Trophoblast cell (in vitro differentiated cells and primary cell): Measurements from ENCODE around the gene PTF1A.
A peak's percentile ranks its signal among the peaks of the same experiment; 100 is the strongest.

ENCODE experiments used
- DNase-seq, 2 donors: peaks; one replicate each; pipeline ENCODE4 v3.0.0-alpha.2; 2016
- H2AFZ ChIP-seq: 2 replicates; pipeline ENCODE4 v1.6.1; 2013; ENCODE audit warnings: low read length, moderate library complexity, mild to moderate bottlenecking; ENCODE audit not compliant: insufficient read depth, poor library complexity
- H2AK5ac ChIP-seq: 2 replicates; pipeline ENCODE4 v1.6.1; 2013; ENCODE audit warnings: mild to moderate bottlenecking, low read length
- H2BK120ac ChIP-seq: 2 replicates; pipeline ENCODE4 v1.6.1; 2013; ENCODE audit warnings: low read length, mild to moderate bottlenecking, moderate library complexity; ENCODE audit not compliant: insufficient read depth, poor library complexity
- H2BK12ac ChIP-seq: 2 replicates; pipeline ENCODE4 v1.6.1; 2013; ENCODE audit warnings: mild to moderate bottlenecking, low read length, moderate library complexity
- H2BK5ac ChIP-seq: 2 replicates; pipeline ENCODE4 v1.6.1; 2013; ENCODE audit warnings: low read length, low read depth, moderate library complexity, mild to moderate bottlenecking; ENCODE audit not compliant: poor library complexity
- H3K14ac ChIP-seq: 2 replicates; pipeline ENCODE4 v1.6.1; 2013; ENCODE audit warnings: mild to moderate bottlenecking, low read length
- H3K18ac ChIP-seq: 2 replicates; pipeline ENCODE4 v1.6.1; 2013; ENCODE audit warnings: mild to moderate bottlenecking, low read length
- H3K23ac ChIP-seq: 2 replicates; pipeline ENCODE4 v1.6.1; 2013; ENCODE audit warnings: low read length
- H3K27ac ChIP-seq: 2 replicates; pipeline ENCODE4 v1.5.1; 2013; ENCODE audit warnings: low read depth, mild to moderate bottlenecking, inconsistent platforms, low read length, moderate library complexity
- H3K27me3 ChIP-seq: 2 replicates; pipeline ENCODE4 v1.6.1; 2013; ENCODE audit warnings: inconsistent platforms, mild to moderate bottlenecking, low read length, moderate library complexity; ENCODE audit not compliant: insufficient read depth
- H3K36me3 ChIP-seq, 2 experiments: 1 replicate in 1 of 2; 2 replicates in 1 of 2; pipeline ENCODE4 v1.6.1; 2013; ENCODE audit warnings: low read length in 2 of 2, mild to moderate bottlenecking in 2 of 2, moderate library complexity in 1 of 2; ENCODE audit not compliant: insufficient read depth in 2 of 2, control insufficient read depth in 1 of 2
- H3K4ac ChIP-seq: 2 replicates; pipeline ENCODE4 v1.6.1; 2013; ENCODE audit warnings: low read depth, mild to moderate bottlenecking, low read length, moderate library complexity
- H3K4me1 ChIP-seq, 2 experiments: 1 replicate in 1 of 2; 2 replicates in 1 of 2; pipeline ENCODE4 v1.6.1; 2013; ENCODE audit warnings: low read length in 2 of 2, mild to moderate bottlenecking in 2 of 2, moderate library complexity in 1 of 2; ENCODE audit not compliant: insufficient read depth in 2 of 2, control insufficient read depth in 1 of 2
- H3K4me2 ChIP-seq: 2 replicates; pipeline ENCODE4 v1.6.1; 2013; ENCODE audit warnings: inconsistent platforms, mild to moderate bottlenecking, low read length, moderate library complexity
- H3K4me3 ChIP-seq: 2 replicates; pipeline ENCODE4 v1.5.1; 2013; ENCODE audit warnings: mild to moderate bottlenecking, low read depth, low read length, inconsistent platforms
- H3K79me1 ChIP-seq: one replicate; pipeline ENCODE4 v1.6.1; 2013; ENCODE audit warnings: low read length
- H3K79me2 ChIP-seq: 2 replicates; pipeline ENCODE4 v1.6.1; 2013; ENCODE audit warnings: low read length, mild to moderate bottlenecking; ENCODE audit not compliant: control insufficient read depth, insufficient read depth, poor library complexity
- H3K9ac ChIP-seq: 2 replicates; pipeline ENCODE4 v1.6.1; 2013; ENCODE audit warnings: mild to moderate bottlenecking, low read length
- H3K9me3 ChIP-seq: 2 replicates; pipeline ENCODE4 v1.6.1; 2013; ENCODE audit warnings: low read depth, mild to moderate bottlenecking, control low read depth, inconsistent platforms, low read length; ENCODE audit not compliant: insufficient read depth
- H4K12ac ChIP-seq: 2 replicates; pipeline ENCODE4 v1.6.1; 2013; ENCODE audit warnings: low read depth, mild to moderate bottlenecking, low read length, moderate library complexity
- H4K8ac ChIP-seq: 2 replicates; pipeline ENCODE4 v1.6.1; 2013; ENCODE audit warnings: low read depth, mild to moderate bottlenecking, low read length, moderate library complexity
- H4K91ac ChIP-seq: one replicate; pipeline ENCODE4 v1.6.1; 2013; ENCODE audit warnings: low read depth, mild to moderate bottlenecking, low read length, moderate library complexity
- WGBS: extraction: QIAGEN DNeasy Blood & Tissue Kit; methylation state at CpG from one replicate; pipeline ENCODE4 v1.1.7; 2013; ENCODE audit warnings: missing lambda C conversion rate; ENCODE audit not compliant: insufficient read length, insufficient coverage; ENCODE audit errors: extremely low coverage; 5-methylcytosine and 5-hydroxymethylcytosine counted together

Gene PTF1A

GRCh38 chr10:23150091-23150490, 42.0 kb upstream of the PTF1A start:
- H2BK12ac ChIP-seq: no peak overlapping the region
- H3K79me1 ChIP-seq: no peaks in the 10 kb centered on the region
- DNase-seq: no peak
- no peak overlapping the region for H3K27ac ChIP-seq
- H3K18ac ChIP-seq: no peak overlapping the region
- no peak overlapping the region for H3K4me2 ChIP-seq
- no peak overlapping the region for H4K91ac ChIP-seq
- no peak overlapping the region for H3K14ac ChIP-seq
- no peak overlapping the region for H2BK120ac ChIP-seq
- H3K4me3 ChIP-seq: no peak overlapping the region
- H3K79me2 ChIP-seq: no peaks in the 10 kb centered on the region
- no peak overlapping the region for H2AFZ ChIP-seq
- no peak overlapping the region for H2AK5ac ChIP-seq
- H3K27me3 ChIP-seq: no peaks in the 10 kb centered on the region
- H3K9me3 ChIP-seq: peaks cover 2% of the 10 kb centered on the region
- no CpG with 5 or more reads among the region's 4 CpGs for WGBS
- H3K9ac ChIP-seq: no peak overlapping the region
- no peak overlapping the region for H4K12ac ChIP-seq
- H3K23ac ChIP-seq: no peak overlapping the region
- H3K36me3 ChIP-seq: no peaks in the 10 kb centered on the region
- H2BK5ac ChIP-seq: no peak overlapping the region
- peaks cover 0 to 5% of the 10 kb centered on the region in 2 experiments for H3K4me1 ChIP-seq
- no peak overlapping the region for H3K4ac ChIP-seq
- no peak overlapping the region for H4K8ac ChIP-seq

GRCh38 chr10:23150610-23151009, 41.5 kb upstream of the PTF1A start:
- Histone ChIP-seq H3K4me3 (no peak overlapping the region), H3K79me1 (no peaks in the 10 kb centered on the region), H4K12ac (no peak overlapping the region), H3K23ac (no peak overlapping the region), H3K4me2 (no peak overlapping the region), H3K36me3 (no peaks in the 10 kb centered on the region), H3K4me1 (peaks cover 0 to 5% of the 10 kb centered on the region in 2 experiments), H4K8ac (no peak overlapping the region), H2BK5ac (no peak overlapping the region), H3K9me3 (peaks cover 2% of the 10 kb centered on the region), H2BK120ac (no peak overlapping the region), H4K91ac (no peak overlapping the region), H3K27ac (no peak overlapping the region), H3K4ac (no peak overlapping the region), H2AFZ (no peak overlapping the region), H2AK5ac (no peak overlapping the region), H2BK12ac (no peak overlapping the region), H3K27me3 (no peaks in the 10 kb centered on the region), H3K79me2 (no peaks in the 10 kb centered on the region), H3K18ac (no peak overlapping the region), H3K14ac (no peak overlapping the region), H3K9ac (no peak overlapping the region)
- WGBS: no CpG with 5 or more reads among the region's 12 CpGs
- DNase-seq: peak in 1 of 2 donors; percentile 48

DNA sequence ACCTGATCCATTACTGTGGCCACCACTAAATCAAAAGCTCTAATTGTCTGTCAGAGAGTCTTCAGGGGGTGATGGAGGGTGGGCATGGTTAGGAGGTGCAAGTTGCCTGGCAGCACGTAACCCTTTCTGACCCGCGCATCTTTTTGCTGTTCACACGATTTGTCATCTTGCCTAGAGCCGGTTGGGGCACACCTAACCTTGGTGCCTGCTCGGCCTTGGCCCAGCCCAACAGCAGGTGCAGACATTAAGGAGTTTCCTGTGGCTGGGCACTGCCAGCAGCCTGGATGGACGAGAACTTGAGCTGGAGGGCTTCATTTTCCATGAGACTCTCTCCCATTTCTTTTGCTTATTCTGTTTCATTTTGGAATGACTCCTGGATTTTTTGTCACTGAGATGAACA, 41.0 kb upstream of the PTF1A start:
- no peak overlapping the region for H2BK5ac ChIP-seq
- no peak overlapping the region for H3K4me3 ChIP-seq
- H2AFZ ChIP-seq: no peak overlapping the region
- H4K8ac ChIP-seq: no peak overlapping the region
- WGBS: no CpG with 5 or more reads among the region's 7 CpGs
- no peak overlapping the region for H3K14ac ChIP-seq
- peaks cover 2% of the 10 kb centered on the region for H3K9me3 ChIP-seq
- H3K36me3 ChIP-seq: no peaks in the 10 kb centered on the region
- H4K91ac ChIP-seq: no peak overlapping the region
- no peak overlapping the region for H2BK120ac ChIP-seq
- no peak overlapping the region for H3K23ac ChIP-seq
- H3K9ac ChIP-seq: no peak overlapping the region
- H3K4me2 ChIP-seq: no peak overlapping the region
- no peak overlapping the region for H4K12ac ChIP-seq
- no peak for DNase-seq
- no peaks in the 10 kb centered on the region for H3K79me1 ChIP-seq
- H2AK5ac ChIP-seq: no peak overlapping the region
- no peak overlapping the region for H3K27ac ChIP-seq
- H2BK12ac ChIP-seq: no peak overlapping the region
- H3K18ac ChIP-seq: no peak overlapping the region
- peaks cover 0 to 5% of the 10 kb centered on the region in 2 experiments for H3K4me1 ChIP-seq
- no peaks in the 10 kb centered on the region for H3K79me2 ChIP-seq
- no peak overlapping the region for H3K4ac ChIP-seq
- no peaks in the 10 kb centered on the region for H3K27me3 ChIP-seq

DNA sequence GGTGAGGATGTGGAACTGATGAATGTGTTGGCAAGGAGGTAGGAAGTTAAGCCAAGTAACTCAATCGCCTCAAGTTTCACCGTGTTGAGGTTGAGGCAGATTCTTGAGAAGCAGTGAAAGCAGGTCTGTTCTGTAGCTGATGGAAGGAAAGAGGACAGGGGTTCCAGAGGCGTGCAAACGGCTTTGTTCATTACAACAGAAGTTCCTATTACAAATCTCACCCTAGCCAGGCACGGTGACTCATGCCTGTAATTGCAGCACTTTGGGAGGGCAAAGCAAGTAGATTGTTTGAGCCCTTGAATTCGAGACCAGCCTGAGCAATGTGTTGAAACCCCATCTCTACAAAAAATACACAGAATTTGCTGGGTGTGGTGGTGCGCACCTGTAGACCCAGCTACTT, 36.9 kb upstream of the PTF1A start:
- Histone ChIP-seq H3K4me2 (no peak overlapping the region), H3K79me1 (no peaks in the 10 kb centered on the region), H3K18ac (no peak overlapping the region), H3K14ac (no peak overlapping the region), H3K27ac (no peak overlapping the region), H2AK5ac (no peak overlapping the region), H3K79me2 (no peaks in the 10 kb centered on the region), H2BK12ac (no peak overlapping the region), H2BK5ac (no peak overlapping the region), H4K12ac (no peak overlapping the region), H3K4me1 (peaks cover 0 to 5% of the 10 kb centered on the region in 2 experiments), H3K9ac (no peak overlapping the region), H4K8ac (no peak overlapping the region), H4K91ac (no peak overlapping the region), H3K27me3 (no peaks in the 10 kb centered on the region), H3K4me3 (no peak overlapping the region), H3K36me3 (no peaks in the 10 kb centered on the region), H3K9me3 (peaks cover 1% of the 10 kb centered on the region), H2BK120ac (no peak overlapping the region), H3K23ac (no peak overlapping the region), H3K4ac (no peak overlapping the region), H2AFZ (no peak overlapping the region)
- no CpG with 5 or more reads among the region's 7 CpGs for WGBS
- peak in 1 of 2 donors; percentile 16 for DNase-seq
